ENCODE measurements around the gene RXRA. TPM values are rescaled to one million over a fixed set of nuclear protein-coding genes. Genes with fewer than 3 reads are reported as not detected.

RXRA gene
- total RNA-seq, 1 donor = 26.4 TPM

DNA sequence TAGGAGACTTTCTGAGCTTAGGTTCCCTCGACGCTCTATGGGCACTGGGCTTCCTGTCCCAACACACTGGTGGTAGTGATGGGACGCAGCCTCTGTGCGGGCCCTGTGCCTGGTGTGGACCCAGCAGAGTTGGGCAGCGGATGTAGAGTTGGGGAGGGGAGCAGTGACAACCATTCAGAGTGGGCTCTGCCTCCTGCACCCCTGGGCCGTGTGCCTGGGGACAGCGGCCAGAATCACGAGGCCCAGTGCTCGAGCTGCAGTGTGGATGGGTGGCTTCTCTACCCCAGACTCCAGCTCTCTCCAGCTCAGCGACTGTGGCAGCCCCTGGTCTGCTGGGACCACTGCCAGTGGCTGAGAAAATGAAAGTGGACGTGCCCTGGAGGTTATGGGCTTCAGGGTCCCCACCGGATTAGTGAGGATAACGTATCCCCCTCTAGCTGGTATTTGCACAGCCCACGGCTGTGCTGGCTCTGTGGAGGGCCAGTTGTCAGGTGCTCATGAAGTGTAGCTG lies 18.6 kb downstream of the RXRA start:
- Histone ChIP-seq H3K79me2 (ENCODE audit: insufficient read depth, low read length) (peaks cover 100% of the 10 kb centered on the region), H3K36me3 (ENCODE audit: insufficient read depth, low read length) (no peaks in the 10 kb centered on the region), H4K20me1 (ENCODE audit: insufficient read depth, low read length) (peaks cover 96% of the 10 kb centered on the region), H3K27me3 (ENCODE audit: insufficient read depth, low read length) (no peaks in the 10 kb centered on the region), H3K4me1 (ENCODE audit: insufficient read depth, low read length) (peaks cover 8% of the 10 kb centered on the region), H3K4me3 (ENCODE audit: insufficient read depth, low read length) (no peak overlapping the region), H3K4me2 (ENCODE audit: insufficient read depth, low read length) (no peak overlapping the region), H3K9me3 (ENCODE audit: low read depth, low read length) (no peaks in the 10 kb centered on the region), H2AFZ (ENCODE audit: low read length) (no peak overlapping the region), H3K27ac (ENCODE audit: low read depth, low read length) (no peak overlapping the region)
- TF ChIP-seq, protein P1, sequence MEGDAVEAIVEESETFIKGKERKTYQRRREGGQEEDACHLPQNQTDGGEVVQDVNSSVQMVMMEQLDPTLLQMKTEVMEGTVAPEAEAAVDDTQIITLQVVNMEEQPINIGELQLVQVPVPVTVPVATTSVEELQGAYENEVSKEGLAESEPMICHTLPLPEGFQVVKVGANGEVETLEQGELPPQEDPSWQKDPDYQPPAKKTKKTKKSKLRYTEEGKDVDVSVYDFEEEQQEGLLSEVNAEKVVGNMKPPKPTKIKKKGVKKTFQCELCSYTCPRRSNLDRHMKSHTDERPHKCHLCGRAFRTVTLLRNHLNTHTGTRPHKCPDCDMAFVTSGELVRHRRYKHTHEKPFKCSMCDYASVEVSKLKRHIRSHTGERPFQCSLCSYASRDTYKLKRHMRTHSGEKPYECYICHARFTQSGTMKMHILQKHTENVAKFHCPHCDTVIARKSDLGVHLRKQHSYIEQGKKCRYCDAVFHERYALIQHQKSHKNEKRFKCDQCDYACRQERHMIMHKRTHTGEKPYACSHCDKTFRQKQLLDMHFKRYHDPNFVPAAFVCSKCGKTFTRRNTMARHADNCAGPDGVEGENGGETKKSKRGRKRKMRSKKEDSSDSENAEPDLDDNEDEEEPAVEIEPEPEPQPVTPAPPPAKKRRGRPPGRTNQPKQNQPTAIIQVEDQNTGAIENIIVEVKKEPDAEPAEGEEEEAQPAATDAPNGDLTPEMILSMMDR (IDR thresholded peaks at IDR 0.05; ENCODE audit: extremely low read depth, low read depth, low read length) = no peak
- DNase-seq (ENCODE audit: insufficient read length, low spot score, missing footprints) = no peak

DNA sequence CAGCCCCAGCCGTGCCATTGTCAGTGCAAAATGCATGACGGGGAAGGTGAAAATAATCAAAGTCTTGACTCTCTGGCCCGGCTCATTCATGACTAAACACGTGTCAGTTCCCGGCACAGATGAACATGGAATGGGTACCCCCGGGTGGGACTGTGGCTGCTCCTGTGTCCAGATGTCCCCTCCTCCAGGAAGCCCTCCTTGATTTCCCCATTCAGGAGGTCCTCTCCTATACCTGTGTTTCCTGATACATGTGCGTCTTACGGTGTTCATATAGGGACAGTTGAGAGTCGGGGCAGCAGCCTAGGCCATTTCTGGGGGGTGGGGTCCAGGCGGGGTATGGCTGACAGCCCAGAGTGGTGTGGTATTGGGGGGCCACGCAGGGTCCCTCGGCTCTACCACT lies 19.5 kb downstream of the RXRA start:
- H3K9me3 ChIP-seq (ENCODE audit: low read depth, low read length) = no peaks in the 10 kb centered on the region
- DNase-seq (ENCODE audit: insufficient read length, low spot score, missing footprints) = no peak
- H3K27me3 ChIP-seq (ENCODE audit: insufficient read depth, low read length) = no peaks in the 10 kb centered on the region
- H2AFZ ChIP-seq (ENCODE audit: low read length) = no peak overlapping the region
- peaks cover 100% of the 10 kb centered on the region for H3K79me2 ChIP-seq (ENCODE audit: insufficient read depth, low read length)
- no peak overlapping the region for H3K4me2 ChIP-seq (ENCODE audit: insufficient read depth, low read length)
- no peak overlapping the region for H3K4me3 ChIP-seq (ENCODE audit: insufficient read depth, low read length)
- H3K4me1 ChIP-seq (ENCODE audit: insufficient read depth, low read length) = peaks cover 17% of the 10 kb centered on the region
- peaks cover 95% of the 10 kb centered on the region for H4K20me1 ChIP-seq (ENCODE audit: insufficient read depth, low read length)
- TF ChIP-seq, protein P1 (IDR thresholded peaks at IDR 0.05; ENCODE audit: extremely low read depth, low read depth, low read length) = no peak
- no peaks in the 10 kb centered on the region for H3K36me3 ChIP-seq (ENCODE audit: insufficient read depth, low read length)
- H3K27ac ChIP-seq (ENCODE audit: low read depth, low read length) = no peak overlapping the region

DNA sequence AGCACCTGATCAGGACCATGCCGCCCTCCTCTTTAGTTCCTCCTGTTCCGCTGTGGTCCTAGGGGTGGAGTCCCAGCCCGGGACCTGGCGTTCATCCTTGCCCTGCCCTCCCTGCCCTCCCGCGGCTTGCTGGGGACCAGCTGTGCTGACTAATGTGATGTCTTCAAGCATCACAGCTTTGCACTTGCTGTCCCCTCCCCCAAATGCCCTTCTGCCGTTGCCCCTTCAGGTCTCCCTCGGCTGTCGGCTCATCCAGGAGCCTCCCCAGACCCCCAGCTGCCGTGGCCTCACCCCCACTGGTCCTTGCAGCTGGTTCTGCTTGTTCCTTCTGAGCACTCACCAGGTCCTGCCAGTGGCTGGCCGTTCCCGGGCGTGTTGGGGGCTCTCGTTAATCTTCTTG lies 19.9 kb downstream of the RXRA start:
- Histone ChIP-seq H3K4me2 (ENCODE audit: insufficient read depth, low read length) (no peak overlapping the region), H3K36me3 (ENCODE audit: insufficient read depth, low read length) (no peaks in the 10 kb centered on the region), H3K4me1 (ENCODE audit: insufficient read depth, low read length) (peaks cover 18% of the 10 kb centered on the region), H3K27me3 (ENCODE audit: insufficient read depth, low read length) (no peaks in the 10 kb centered on the region), H3K9me3 (ENCODE audit: low read depth, low read length) (no peaks in the 10 kb centered on the region), H4K20me1 (ENCODE audit: insufficient read depth, low read length) (peaks cover 95% of the 10 kb centered on the region), H2AFZ (ENCODE audit: low read length) (no peak overlapping the region), H3K4me3 (ENCODE audit: insufficient read depth, low read length) (no peak overlapping the region), H3K79me2 (ENCODE audit: insufficient read depth, low read length) (peaks cover 100% of the 10 kb centered on the region), H3K27ac (ENCODE audit: low read depth, low read length) (no peak overlapping the region)
- peak; percentile 95 for DNase-seq (ENCODE audit: insufficient read length, low spot score, missing footprints)
- TF ChIP-seq, protein P1 (IDR thresholded peaks at IDR 0.05; ENCODE audit: extremely low read depth, low read depth, low read length) = no peak

DNA sequence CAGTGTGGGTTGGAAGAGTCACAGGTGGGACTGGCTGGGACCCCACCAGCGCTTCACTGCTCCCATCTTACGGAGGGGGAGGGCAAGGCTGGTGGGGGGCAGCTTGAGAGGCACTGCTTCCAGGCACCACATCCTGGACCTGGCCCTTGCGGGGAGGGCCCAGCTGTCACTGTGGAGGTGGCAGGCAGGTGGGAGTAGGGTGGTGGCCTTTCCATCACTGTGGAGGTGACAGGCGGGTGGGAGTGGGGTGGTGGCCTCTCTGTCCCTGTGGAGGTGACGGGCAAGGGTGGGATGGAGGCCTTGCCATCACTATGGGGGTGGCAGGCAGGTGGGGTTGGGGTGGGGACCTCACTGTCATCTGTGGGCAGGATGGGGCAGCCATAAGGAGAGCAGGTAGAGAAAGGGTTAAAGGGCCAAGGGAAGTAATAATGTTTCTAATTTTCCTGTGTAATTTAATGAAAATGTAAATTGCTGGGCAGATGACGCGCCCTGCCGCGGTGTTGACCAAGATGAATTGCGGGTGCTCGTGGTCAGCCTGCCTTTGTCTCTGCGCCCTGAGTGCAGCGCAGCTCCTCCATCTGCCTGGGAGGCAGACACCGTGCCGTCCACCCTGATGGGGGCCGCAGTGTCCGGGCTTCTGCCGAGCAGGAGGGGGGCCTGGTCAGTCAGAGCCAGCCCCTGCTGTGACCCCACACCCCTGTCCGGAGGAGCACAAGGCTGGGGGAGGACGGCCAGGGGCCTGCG lies 20.8 kb downstream of the RXRA start:
- H3K36me3 ChIP-seq (ENCODE audit: insufficient read depth, low read length) = no peaks in the 10 kb centered on the region
- no peak overlapping the region for H2AFZ ChIP-seq (ENCODE audit: low read length)
- no peak overlapping the region for H3K27ac ChIP-seq (ENCODE audit: low read depth, low read length)
- H3K4me2 ChIP-seq (ENCODE audit: insufficient read depth, low read length) = no peak overlapping the region
- no peak overlapping the region for H3K4me3 ChIP-seq (ENCODE audit: insufficient read depth, low read length)
- TF ChIP-seq, protein P1 (IDR thresholded peaks at IDR 0.05; ENCODE audit: extremely low read depth, low read depth, low read length) = no peak
- H3K79me2 ChIP-seq (ENCODE audit: insufficient read depth, low read length) = peaks cover 100% of the 10 kb centered on the region
- no peaks in the 10 kb centered on the region for H3K27me3 ChIP-seq (ENCODE audit: insufficient read depth, low read length)
- peaks cover 95% of the 10 kb centered on the region for H4K20me1 ChIP-seq (ENCODE audit: insufficient read depth, low read length)
- DNase-seq (ENCODE audit: insufficient read length, low spot score, missing footprints) = no peak
- no peaks in the 10 kb centered on the region for H3K9me3 ChIP-seq (ENCODE audit: low read depth, low read length)
- H3K4me1 ChIP-seq (ENCODE audit: insufficient read depth, low read length) = peaks cover 18% of the 10 kb centered on the region
